Effector memory CD4-positive, alpha-beta T cell (primary cell): ENCODE results near the gene UBTD2.
A peak's percentile ranks its signal among the peaks of the same experiment; 100 is the strongest.

Experiments
- DNase-seq, 3 donors: peaks; one replicate each; pipeline ENCODE4 v3.0.0-alpha.2; 2020
- H3K27ac ChIP-seq: 2 replicates; pipeline ENCODE4 v1.7.0; 2013; ENCODE audit warnings: mild to moderate bottlenecking, low read length, moderate library complexity; ENCODE audit not compliant: insufficient read depth, poor library complexity, severe bottlenecking
- H3K27me3 ChIP-seq: replicated peaks from 2 replicates; pipeline ENCODE4 v1.7.0; 2013; ENCODE audit warnings: mild to moderate bottlenecking, low read length; ENCODE audit not compliant: insufficient read depth, control insufficient read depth, poor library complexity, severe bottlenecking
- H3K36me3 ChIP-seq: 2 replicates; pipeline ENCODE4 v1.7.0; 2013; ENCODE audit warnings: mild to moderate bottlenecking, low read length, moderate library complexity; ENCODE audit not compliant: control insufficient read depth, insufficient read depth
- H3K4me1 ChIP-seq: 2 replicates; pipeline ENCODE4 v1.7.0; 2013; ENCODE audit warnings: low read length, mild to moderate bottlenecking; ENCODE audit not compliant: control insufficient read depth, insufficient read depth, poor library complexity, severe bottlenecking
- H3K4me3 ChIP-seq: 2 replicates; pipeline ENCODE4 v1.7.0; 2013; ENCODE audit warnings: low read length, low read depth, mild to moderate bottlenecking; ENCODE audit not compliant: insufficient read depth, poor library complexity, severe bottlenecking
- H3K9me3 ChIP-seq: 2 replicates; pipeline ENCODE4 v1.7.0; 2013; ENCODE audit warnings: mild to moderate bottlenecking, low read length, moderate library complexity; ENCODE audit not compliant: control insufficient read depth

Gene UBTD2

GRCh38 chr5:172165465-172165864 is 118.1 kb downstream of the UBTD2 start:
- no peak overlapping the region for H3K27ac ChIP-seq
- peaks cover 19% of the 10 kb centered on the region for H3K36me3 ChIP-seq
- H3K4me1 ChIP-seq = peaks cover 68% of the 10 kb centered on the region

GRCh38 chr5:172164769-172165212 is 118.8 kb downstream of the UBTD2 start:
- Histone ChIP-seq H3K9me3 (no peaks in the 10 kb centered on the region), H3K27ac (peak overlapping the region; percentile 7), H3K4me1 (peaks cover 64% of the 10 kb centered on the region), H3K36me3 (peaks cover 17% of the 10 kb centered on the region), H3K27me3 (no peaks in the 10 kb centered on the region), H3K4me3 (no peak overlapping the region)
- DNase-seq = no peak

More at GRCh38 chr5:172165465-172165864, 118.1 kb downstream of the UBTD2 start:
- no peak for DNase-seq
- Histone ChIP-seq H3K4me3 (no peak overlapping the region), H3K9me3 (no peaks in the 10 kb centered on the region), H3K27me3 (no peaks in the 10 kb centered on the region)

DNA sequence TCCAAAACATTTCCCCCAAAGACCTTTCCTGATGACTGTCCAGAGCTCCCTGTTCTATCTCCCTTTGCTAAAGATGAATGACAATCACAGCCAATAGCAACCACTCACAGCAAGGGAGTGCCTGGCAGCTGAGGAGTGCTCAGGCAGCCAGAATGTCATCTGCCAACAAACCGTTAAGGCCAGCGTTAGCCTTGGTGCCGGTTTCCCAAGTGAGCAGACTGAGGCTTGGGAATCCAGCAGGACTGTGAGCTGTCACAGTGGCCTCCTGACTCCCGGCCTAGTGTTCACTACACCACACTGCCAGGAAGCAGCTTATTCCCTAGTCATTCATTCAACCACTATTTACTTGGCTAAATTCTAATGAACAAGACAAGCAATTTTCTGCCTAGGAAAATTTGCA is 120.2 kb downstream of the UBTD2 start:
- Histone ChIP-seq H3K9me3 (no peaks in the 10 kb centered on the region), H3K27ac (peak overlapping the region; percentile 4), H3K36me3 (peaks cover 17% of the 10 kb centered on the region), H3K4me3 (no peak overlapping the region), H3K4me1 (peaks cover 53% of the 10 kb centered on the region), H3K27me3 (no peaks in the 10 kb centered on the region)
- DNase-seq = no peak

DNA sequence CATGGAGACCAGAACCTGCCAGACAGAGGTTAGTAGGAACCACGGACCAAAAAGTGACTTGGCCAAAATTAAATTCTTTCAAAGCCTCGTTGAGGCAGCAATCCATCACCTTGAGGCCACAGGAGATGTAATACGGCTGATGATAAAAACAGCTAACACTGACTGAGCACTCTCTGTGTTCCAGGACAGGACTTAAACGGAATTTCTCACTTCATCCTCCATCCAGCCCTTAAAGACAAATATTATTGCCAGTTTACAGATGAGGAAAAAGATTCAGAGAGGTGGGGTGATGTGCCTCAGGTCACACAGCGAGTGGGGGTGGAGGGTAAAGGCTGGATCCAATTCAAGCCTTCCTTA is 120.6 kb downstream of the UBTD2 start:
- no peak overlapping the region for H3K4me3 ChIP-seq
- no peaks in the 10 kb centered on the region for H3K9me3 ChIP-seq
- H3K27me3 ChIP-seq = no peaks in the 10 kb centered on the region
- H3K36me3 ChIP-seq = peaks cover 20% of the 10 kb centered on the region
- no peak for DNase-seq
- no peak overlapping the region for H3K27ac ChIP-seq
- peaks cover 51% of the 10 kb centered on the region for H3K4me1 ChIP-seq

DNA sequence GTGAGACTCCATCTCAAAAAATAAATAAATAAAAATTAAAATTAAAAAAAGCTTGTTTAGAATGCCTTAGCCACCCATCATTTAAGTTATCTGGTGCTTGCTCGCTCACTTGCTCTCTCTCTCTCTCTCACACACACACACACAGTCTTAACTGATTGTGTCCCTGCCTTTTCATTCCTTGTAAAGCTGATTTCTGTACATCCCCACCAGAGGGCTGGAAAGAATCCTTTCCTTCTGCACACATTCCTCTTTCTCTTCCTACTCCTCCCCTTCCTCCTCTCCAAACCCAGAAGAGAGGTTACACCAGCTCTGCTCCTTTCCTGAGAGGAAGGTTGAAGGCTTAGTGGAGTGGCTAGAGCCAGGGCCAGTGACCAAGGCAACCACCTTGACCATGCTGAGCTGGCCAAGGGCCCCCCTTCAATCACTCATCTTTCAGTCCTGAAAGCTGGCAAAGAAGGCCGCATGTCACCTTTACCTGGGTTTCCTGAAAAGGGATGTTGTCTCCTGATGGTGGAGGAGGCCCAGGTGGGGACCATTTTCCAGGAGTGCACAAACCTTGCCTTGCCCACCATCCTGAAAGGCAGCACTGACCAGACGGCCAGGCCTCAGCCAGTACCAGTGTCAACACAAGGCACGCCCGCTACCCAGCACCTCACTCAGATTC is 121.1 kb downstream of the UBTD2 start:
- no peaks in the 10 kb centered on the region for H3K27me3 ChIP-seq
- no peak overlapping the region for H3K4me3 ChIP-seq
- H3K36me3 ChIP-seq = peaks cover 21% of the 10 kb centered on the region
- H3K4me1 ChIP-seq = peaks cover 51% of the 10 kb centered on the region
- no peak for DNase-seq
- H3K9me3 ChIP-seq = no peaks in the 10 kb centered on the region
- H3K27ac ChIP-seq = no peak overlapping the region

DNA sequence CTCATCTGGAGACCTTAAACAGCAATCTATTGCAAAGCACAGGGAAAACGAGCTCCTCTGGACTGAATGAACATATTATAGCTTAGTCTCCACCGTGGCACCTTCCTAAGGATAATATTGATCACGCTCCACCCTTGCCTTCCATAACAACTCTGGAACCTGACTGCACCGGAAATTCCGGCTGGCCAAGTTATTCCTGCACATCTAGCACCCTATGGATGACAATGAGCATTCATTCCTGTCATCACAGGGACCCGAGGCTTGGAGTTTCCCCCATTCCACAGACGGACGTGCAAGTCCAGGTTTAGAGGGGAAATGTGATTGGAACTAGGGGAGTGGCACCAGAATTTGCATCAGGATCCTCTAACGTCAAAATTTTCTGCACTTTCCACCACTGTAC is 123.1 kb downstream of the UBTD2 start:
- Histone ChIP-seq H3K4me1 (peaks cover 43% of the 10 kb centered on the region), H3K4me3 (no peak overlapping the region), H3K36me3 (peaks cover 26% of the 10 kb centered on the region), H3K9me3 (no peaks in the 10 kb centered on the region), H3K27me3 (no peaks in the 10 kb centered on the region), H3K27ac (no peak overlapping the region)
- no peak for DNase-seq
